Measurements from ENCODE around the gene IFI27L1.

DNA sequence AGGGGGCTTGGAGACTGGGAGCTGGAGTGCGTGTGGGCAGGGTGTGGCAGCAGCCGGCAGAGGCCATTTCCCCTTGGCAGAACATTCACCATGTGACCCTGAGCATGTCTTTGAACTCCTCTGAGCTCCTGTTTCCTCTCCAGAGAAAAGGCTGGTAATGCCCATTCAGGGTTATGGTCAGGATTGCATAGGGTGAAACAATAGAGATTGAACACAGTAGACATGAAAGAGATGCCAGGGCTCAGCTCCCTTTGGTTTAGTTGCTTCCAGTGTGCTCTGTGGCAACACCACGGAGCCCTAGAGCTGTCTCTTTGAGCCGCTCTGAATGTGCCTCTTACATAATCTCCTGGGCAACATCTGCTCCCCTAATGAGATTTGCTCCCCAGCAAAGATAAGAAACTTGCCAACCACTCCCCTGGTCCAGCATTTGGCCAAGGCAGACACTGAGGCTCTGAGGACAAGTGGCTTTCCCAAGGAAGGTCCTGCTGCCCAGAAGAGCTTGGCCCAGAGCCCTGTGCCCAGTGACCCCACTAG, 34.0 kb downstream of the IFI27L1 start:
- no peak for TF ChIP-seq CTCF (IDR thresholded peaks at IDR 0.05)
- no peak for TF ChIP-seq POLR2A (IDR thresholded peaks at IDR 0.05)

Data from lower leg skin (tissue), 3 donors.